SK-N-MC (cell line): ENCODE data around the gene CLIC1.

ENCODE experiments used
- DNase-seq: peaks from one replicate; pipeline ENCODE4 v3.0.0-alpha.2; 2011; ENCODE audit warnings: low read depth, low spot score
- H3K27ac ChIP-seq: fragments of 200-600 bp; sonication (generic); 2 replicates; pipeline ENCODE4 v1.5.1; 2016; ENCODE audit warnings: mixed run types
- H3K36me3 ChIP-seq: fragments of 200-600 bp; sonication (generic); 2 replicates; pipeline ENCODE4 v1.6.1; 2017; ENCODE audit warnings: antibody characterized with exemption, low read length, mixed read lengths; ENCODE audit not compliant: insufficient read depth
- H3K4me3 ChIP-seq: fragments of 200-600 bp; sonication (generic); 2 replicates; pipeline ENCODE4 v1.5.1; 2016
- H3K9ac ChIP-seq: fragments of 200-600 bp; sonication (generic); 2 replicates; pipeline ENCODE4 v1.8.0; 2017; ENCODE audit warnings: mixed run types, mixed read lengths; ENCODE audit not compliant: insufficient read length
- H3K9me3 ChIP-seq: fragments of 200-600 bp; sonication (generic); 2 replicates; pipeline ENCODE4 v1.6.1; 2017; ENCODE audit warnings: low read depth, mild to moderate bottlenecking, antibody characterized with exemption, low read length, moderate library complexity, mixed read lengths
- EZH2 ChIP-seq: fragments of 200-600 bp; sonication (generic); IDR thresholded peaks from one replicate; pipeline ENCODE4 v1.6.1; 2017; ENCODE audit warnings: antibody characterized with exemption
- FOXP2 ChIP-seq: optimal IDR thresholded peaks from 2 replicates; pipeline ENCODE3; 2011; ENCODE audit warnings: mild to moderate bottlenecking, moderate library complexity; ENCODE audit not compliant: insufficient read depth; ENCODE audit errors: extremely low read length, control extremely low read depth
- POLR2AphosphoS5 ChIP-seq: IDR thresholded peaks from 2 replicates; pipeline ENCODE4 v1.6.1; 2012; ENCODE audit warnings: mild to moderate bottlenecking, low read depth, low read length, borderline replicate concordance

CLIC1 gene

GRCh38 chr6:31702819-31703716 is 33.3 kb downstream of the CLIC1 start, which contains the start of gene ABHD16A:
Gene ABHD16A (minus strand): TSS chr6:31703324. CDS start chr6:31703281, 43 bp downstream.
- H3K27ac ChIP-seq, result peak within 1 kb of the TSS; percentile 65
- peak within 1 kb of the TSS; percentile 93 for H3K4me3 ChIP-seq
- peak within 1 kb of the TSS; percentile 86 for H3K9ac ChIP-seq
- H3K36me3 ChIP-seq, result peaks cover 6% of the 10 kb centered on the region
- DNase-seq, result peak; percentile 97
- H3K9me3 ChIP-seq, result no peaks in the 10 kb centered on the region
- TF ChIP-seq FOXP2 (no peak), POLR2AphosphoS5 (peak; percentile 95)

- H3K27ac ChIP-seq, result peak overlapping the region; percentile 65
- no peaks in the 10 kb centered on the region for H3K9me3 ChIP-seq
- peak overlapping the region; percentile 86 for H3K9ac ChIP-seq
- no peak for DNase-seq
- H3K36me3 ChIP-seq, result peaks cover 6% of the 10 kb centered on the region
- no peak for TF ChIP-seq POLR2AphosphoS5
- TF ChIP-seq FOXP2, result no peak
- no peak for TF ChIP-seq EZH2
- peak overlapping the region; percentile 93 for H3K4me3 ChIP-seq
Observed at GRCh38 chr6:31702405-31702818, 33.9 kb downstream of the CLIC1 start.

- peak overlapping the region; percentile 65; the same call in 1 of the 2 replicates for H3K27ac ChIP-seq
- peak overlapping the region; percentile 93 for H3K4me3 ChIP-seq
- H3K36me3 ChIP-seq, result peaks cover 11% of the 10 kb centered on the region
- DNase-seq, result no peak
- H3K9ac ChIP-seq, result peak overlapping the region; percentile 86
- no peaks in the 10 kb centered on the region for H3K9me3 ChIP-seq
- TF ChIP-seq FOXP2 (no peak), EZH2 (no peak), POLR2AphosphoS5 (no peak)
Observed at GRCh38 chr6:31701666-31702404, 34.5 kb downstream of the CLIC1 start.

- peaks cover 16% of the 10 kb centered on the region for H3K36me3 ChIP-seq
Observed at GRCh38 chr6:31700740-31701401, 35.5 kb downstream of the CLIC1 start.

GRCh38 chr6:31697555-31697954 is 38.8 kb downstream of the CLIC1 start:
- Histone ChIP-seq H3K9me3 (no peaks in the 10 kb centered on the region), H3K9ac (no peak overlapping the region), H3K4me3 (no peak overlapping the region), H3K36me3 (peaks cover 20% of the 10 kb centered on the region), H3K27ac (no peak overlapping the region)
- no peak for DNase-seq
- no peak for TF ChIP-seq POLR2AphosphoS5
- TF ChIP-seq EZH2, result no peak
- TF ChIP-seq FOXP2, result no peak

More at GRCh38 chr6:31700740-31701401, 35.5 kb downstream of the CLIC1 start:
- no peak for DNase-seq
- Histone ChIP-seq H3K9ac (no peak overlapping the region), H3K27ac (no peak overlapping the region), H3K4me3 (no peak overlapping the region), H3K9me3 (no peaks in the 10 kb centered on the region)
- TF ChIP-seq FOXP2 (no peak), EZH2 (no peak), POLR2AphosphoS5 (no peak)

- H3K36me3 ChIP-seq, result peaks cover 25% of the 10 kb centered on the region; the same call in 1 of the 2 replicates
- no peak overlapping the region for H3K27ac ChIP-seq
- no peaks in the 10 kb centered on the region for H3K9me3 ChIP-seq
- H3K4me3 ChIP-seq, result no peak overlapping the region
- no peak for DNase-seq
- TF ChIP-seq EZH2 (no peak), POLR2AphosphoS5 (no peak), FOXP2 (no peak)
- H3K9ac ChIP-seq, result no peak overlapping the region
Observed at GRCh38 chr6:31693535-31693934, 42.8 kb downstream of the CLIC1 start.

- no peak overlapping the region for H3K9ac ChIP-seq
- no peaks in the 10 kb centered on the region for H3K9me3 ChIP-seq
- peaks cover 31% of the 10 kb centered on the region; the same call in 1 of the 2 replicates for H3K36me3 ChIP-seq
- no peak overlapping the region for H3K27ac ChIP-seq
- TF ChIP-seq FOXP2 (no peak), POLR2AphosphoS5 (no peak), EZH2 (no peak)
- no peak overlapping the region for H3K4me3 ChIP-seq
- no peak for DNase-seq
Observed at GRCh38 chr6:31692886-31693285, 43.4 kb downstream of the CLIC1 start.

- H3K36me3 ChIP-seq, result peaks cover 33% of the 10 kb centered on the region; the same call in 1 of the 2 replicates
- TF ChIP-seq POLR2AphosphoS5 (no peak), EZH2 (no peak), FOXP2 (no peak)
- DNase-seq, result no peak
Observed at GRCh38 chr6:31692353-31692752, 44.0 kb downstream of the CLIC1 start.

More at GRCh38 chr6:31692353-31692752, 44.0 kb downstream of the CLIC1 start:
- no peak overlapping the region for H3K27ac ChIP-seq
- no peak overlapping the region for H3K9ac ChIP-seq
- H3K9me3 ChIP-seq, result no peaks in the 10 kb centered on the region
- no peak overlapping the region for H3K4me3 ChIP-seq
